ENCODE measurements around the gene FCN1. TPM values are rescaled to one million over a fixed set of nuclear protein-coding genes. Genes with fewer than 3 reads are reported as not detected.

Gene FCN1
- total RNA-seq, 4 donors from 2014 or later: 0.10 to 2.3 (median 1.1) TPM; not detected in 1

DNA sequence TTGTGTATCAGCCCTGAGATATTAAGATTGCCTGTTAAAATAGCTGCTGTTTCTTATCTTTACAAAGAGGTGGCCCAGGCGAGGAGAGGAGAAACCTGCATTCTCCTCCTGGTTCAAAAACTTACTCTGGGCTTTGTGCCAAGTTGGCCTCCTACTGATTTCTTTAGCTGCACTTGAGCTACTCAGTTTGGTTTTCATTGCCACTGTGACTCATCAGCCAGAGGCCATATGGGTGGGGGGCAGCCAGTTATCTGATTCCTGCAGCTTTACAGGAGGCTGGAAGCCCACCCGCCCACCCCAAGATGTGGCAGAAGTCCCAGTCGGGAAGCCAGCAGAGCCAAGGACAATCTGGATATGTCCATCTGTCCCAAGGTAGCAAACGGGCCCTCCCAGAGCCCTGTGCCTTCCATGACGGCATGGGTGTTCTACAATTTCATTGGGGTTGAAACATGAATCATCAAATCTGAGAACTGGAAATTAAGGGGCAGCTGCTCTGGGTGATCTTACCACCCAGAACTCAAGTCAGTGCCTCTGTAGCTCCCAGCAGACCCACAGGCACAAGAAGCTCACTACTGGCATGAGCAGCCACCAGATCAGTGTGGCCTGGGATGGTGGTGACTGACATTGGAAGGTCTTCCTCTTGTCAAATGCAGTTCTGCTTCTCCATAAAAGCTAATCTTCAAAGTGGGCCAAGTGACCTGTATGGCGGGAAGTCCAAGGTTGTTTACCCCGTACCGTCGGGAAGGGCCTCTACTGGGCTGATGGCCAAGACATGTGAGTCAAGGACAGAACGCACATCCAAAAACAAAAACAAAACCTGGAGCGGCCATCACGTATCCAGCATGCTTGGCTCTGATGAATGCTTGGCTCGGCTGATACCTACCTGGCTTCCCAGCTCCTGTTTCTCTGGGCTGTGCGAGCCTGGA is 21.5 kb downstream of the FCN1 start:
- no peaks in the 10 kb centered on the region for H3K27me3 ChIP-seq
- intact Hi-C loops (cut with DNase I): no loop called here

DNA sequence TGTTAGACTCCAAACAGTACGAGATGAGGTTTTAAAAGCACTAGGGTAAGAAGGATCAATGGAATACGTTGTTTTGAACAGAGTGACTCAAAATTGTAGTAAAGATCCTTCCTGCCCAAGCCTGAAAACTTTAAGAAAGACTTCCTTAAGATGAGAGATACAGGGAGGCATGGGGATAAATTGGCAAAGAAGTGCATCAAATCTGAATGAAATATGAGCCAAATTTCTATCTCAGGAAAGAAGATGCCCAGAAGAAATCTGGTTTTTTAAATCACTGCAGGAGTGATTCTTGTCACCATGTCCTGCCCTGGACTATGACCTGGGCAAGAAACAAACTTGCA is 22.2 kb downstream of the FCN1 start:
- DNase-seq: no peak
- Histone ChIP-seq H3K4me3 (replicated peaks in 1 of 3) (no peak overlapping the region), H3K4me1 (peaks cover 21 to 41% of the 10 kb centered on the region in 2 donors), H3K36me3 (no peaks in the 10 kb centered on the region), H3K27me3 (no peaks in the 10 kb centered on the region), H3K27ac (peak overlapping the region; percentile 58 to 84 (median 77)), H3K9me3 (no peaks in the 10 kb centered on the region)
- WGBS, 2 donors: 57 to 61% methylated on average over 2 of the region's 2 CpGs
- TF ChIP-seq, protein P1, sequence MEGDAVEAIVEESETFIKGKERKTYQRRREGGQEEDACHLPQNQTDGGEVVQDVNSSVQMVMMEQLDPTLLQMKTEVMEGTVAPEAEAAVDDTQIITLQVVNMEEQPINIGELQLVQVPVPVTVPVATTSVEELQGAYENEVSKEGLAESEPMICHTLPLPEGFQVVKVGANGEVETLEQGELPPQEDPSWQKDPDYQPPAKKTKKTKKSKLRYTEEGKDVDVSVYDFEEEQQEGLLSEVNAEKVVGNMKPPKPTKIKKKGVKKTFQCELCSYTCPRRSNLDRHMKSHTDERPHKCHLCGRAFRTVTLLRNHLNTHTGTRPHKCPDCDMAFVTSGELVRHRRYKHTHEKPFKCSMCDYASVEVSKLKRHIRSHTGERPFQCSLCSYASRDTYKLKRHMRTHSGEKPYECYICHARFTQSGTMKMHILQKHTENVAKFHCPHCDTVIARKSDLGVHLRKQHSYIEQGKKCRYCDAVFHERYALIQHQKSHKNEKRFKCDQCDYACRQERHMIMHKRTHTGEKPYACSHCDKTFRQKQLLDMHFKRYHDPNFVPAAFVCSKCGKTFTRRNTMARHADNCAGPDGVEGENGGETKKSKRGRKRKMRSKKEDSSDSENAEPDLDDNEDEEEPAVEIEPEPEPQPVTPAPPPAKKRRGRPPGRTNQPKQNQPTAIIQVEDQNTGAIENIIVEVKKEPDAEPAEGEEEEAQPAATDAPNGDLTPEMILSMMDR (IDR thresholded peaks at IDR 0.05): no peak
- no peak for TF ChIP-seq POLR2A (IDR thresholded peaks at IDR 0.05)
- intact Hi-C loops (cut with DNase I): no loop called here

More for the DNA sequence above, 21.5 kb downstream of the FCN1 start:
- peak; percentile 83 to 85 for DNase-seq
- Histone ChIP-seq H3K27ac (peak overlapping the region; percentile 58 to 84 (median 77)), H3K9me3 (no peaks in the 10 kb centered on the region), H3K4me1 (peaks cover 21 to 41% of the 10 kb centered on the region in 2 donors), H3K4me3 (replicated peaks in 1 of 3) (no peak overlapping the region), H3K36me3 (no peaks in the 10 kb centered on the region)
- TF ChIP-seq POLR2A (IDR thresholded peaks at IDR 0.05): no peak
- WGBS, 2 donors: 12 to 22% methylated on average over 13 to 14 of the region's 14 CpGs

DNA sequence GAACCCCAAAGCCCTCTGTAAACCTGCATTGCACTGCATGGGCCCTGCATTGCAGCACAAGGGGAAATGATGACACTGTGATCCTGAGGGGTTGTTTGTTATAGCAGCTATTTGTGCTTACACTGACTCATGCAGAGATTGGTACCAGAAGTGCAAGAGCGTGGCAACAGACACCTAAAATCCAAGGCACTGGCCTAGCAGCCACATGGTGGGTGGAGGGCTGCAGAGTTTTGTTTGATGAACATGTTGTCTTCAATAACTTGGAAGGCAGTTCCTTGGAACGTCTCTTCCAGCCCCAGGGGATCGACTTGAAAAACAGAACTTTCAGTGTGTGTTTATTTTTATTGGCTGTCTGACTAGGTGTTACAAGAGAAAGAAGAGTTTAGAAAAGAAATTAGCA is 22.6 kb downstream of the FCN1 start:
- Histone ChIP-seq H3K27ac (peak overlapping the region in 1 of 3 donors; percentile 58), H3K27me3 (no peaks in the 10 kb centered on the region), H3K4me3 (replicated peaks in 1 of 3) (no peak overlapping the region), H3K36me3 (no peaks in the 10 kb centered on the region), H3K4me1 (peaks cover 21 to 41% of the 10 kb centered on the region in 2 donors), H3K9me3 (no peaks in the 10 kb centered on the region)
- 43 to 50% methylated on average over 3 of the region's 3 CpGs for WGBS, 2 donors
- no peak for DNase-seq
- intact Hi-C loops (cut with DNase I): no loop called here
- no peak for TF ChIP-seq POLR2A (IDR thresholded peaks at IDR 0.05)
- TF ChIP-seq, protein P1 (IDR thresholded peaks at IDR 0.05): no peak

DNA sequence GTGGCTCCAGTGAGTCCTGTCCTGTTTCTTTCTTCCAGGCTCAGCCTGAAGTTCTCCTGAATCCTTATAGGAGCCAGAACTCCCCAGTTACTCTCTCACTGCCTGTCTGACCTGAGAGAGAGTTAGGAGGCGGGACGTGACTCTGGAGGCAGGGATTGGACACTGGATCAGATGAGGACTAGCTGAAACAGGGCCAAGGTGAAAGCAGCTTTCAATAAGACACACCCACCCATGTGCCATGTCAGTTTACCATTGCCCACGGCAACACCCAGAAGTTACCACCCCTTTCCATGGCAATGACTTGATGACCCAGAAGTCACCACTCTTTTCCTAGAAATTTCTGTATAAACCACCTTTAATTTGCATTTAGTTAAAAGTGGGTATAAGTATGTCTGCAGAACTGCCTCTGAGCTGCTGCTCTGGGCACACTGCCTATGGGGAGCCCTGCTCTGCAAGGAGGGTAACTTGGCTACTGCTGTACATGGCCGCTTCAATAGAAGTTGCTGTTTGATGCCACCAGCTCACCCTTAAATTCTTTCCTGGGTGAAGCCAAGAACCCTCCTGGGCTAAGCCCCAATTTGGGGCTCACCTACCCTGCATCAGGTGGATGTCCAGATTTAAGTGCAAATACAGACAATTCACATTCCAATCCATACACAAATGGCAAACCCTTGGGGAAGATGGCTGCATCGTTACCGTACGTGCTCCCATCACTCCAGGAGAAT is 23.4 kb downstream of the FCN1 start:
- 89 to 98% methylated on average over 7 of the region's 7 CpGs for WGBS, 2 donors
- Histone ChIP-seq H3K36me3 (no peaks in the 10 kb centered on the region), H3K27me3 (no peaks in the 10 kb centered on the region), H3K4me3 (replicated peaks in 1 of 3) (no peak overlapping the region), H3K4me1 (peaks cover 21 to 41% of the 10 kb centered on the region in 2 donors), H3K27ac (no peak overlapping the region), H3K9me3 (no peaks in the 10 kb centered on the region)
- no peak for DNase-seq
- TF ChIP-seq POLR2A (IDR thresholded peaks at IDR 0.05): no peak
- TF ChIP-seq, protein P1 (IDR thresholded peaks at IDR 0.05): no peak
- intact Hi-C loops (cut with DNase I): no loop called here

DNA sequence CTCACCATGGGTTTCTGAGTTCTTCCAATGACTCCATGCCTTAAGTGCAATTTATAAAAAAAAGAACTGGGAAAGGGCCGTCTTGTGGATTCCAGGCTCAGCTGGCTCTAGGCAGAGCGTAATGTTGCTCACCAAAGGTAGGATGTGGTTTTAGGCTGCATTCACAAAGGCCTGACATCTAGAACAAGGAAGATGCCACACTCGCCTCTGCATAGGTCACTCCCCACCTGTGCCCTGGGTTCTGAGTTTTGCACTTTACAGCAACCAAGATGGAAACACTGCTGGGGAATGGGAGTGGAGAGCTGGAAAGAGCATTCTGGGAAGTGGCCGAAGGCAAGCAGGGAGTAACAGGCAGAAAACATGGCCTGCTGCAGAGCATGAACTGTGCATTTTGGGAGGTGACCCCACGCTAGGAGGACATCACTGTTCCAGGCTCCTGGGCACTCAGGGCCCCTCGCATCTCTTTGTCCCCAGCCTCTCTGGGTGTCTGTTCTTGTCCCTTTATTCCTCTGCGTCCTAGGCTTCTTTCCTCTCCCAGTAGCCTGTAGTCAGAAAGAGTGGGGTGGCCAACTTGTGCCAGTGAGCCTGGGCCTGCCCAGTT is 24.8 kb downstream of the FCN1 start:
- TF ChIP-seq, protein P1 (IDR thresholded peaks at IDR 0.05): no peak
- no peak for TF ChIP-seq POLR2A (IDR thresholded peaks at IDR 0.05)
- DNase-seq: no peak
- Histone ChIP-seq H3K27me3 (no peaks in the 10 kb centered on the region), H3K4me3 (replicated peaks in 1 of 3) (no peak overlapping the region), H3K36me3 (no peaks in the 10 kb centered on the region), H3K9me3 (no peaks in the 10 kb centered on the region), H3K27ac (no peak overlapping the region), H3K4me1 (peaks cover 20 to 35% of the 10 kb centered on the region in 2 donors)
- 94% methylated on average over 7 of the region's 7 CpGs for WGBS, 2 donors
- intact Hi-C loops (cut with DNase I): no loop called here
